ENCODE data around the gene SORT1.

GRCh38 chr1:109397581-109398342 is at the start of gene SORT1:
- TF ChIP-seq POLR2A (IDR thresholded peaks at IDR 0.05) (peak; percentile 69 to 89), CTCF (IDR thresholded peaks at IDR 0.05) (peak in 3 of 5 experiments; percentile 12 to 46 (median 43)), EP300 (IDR thresholded peaks at IDR 0.05) (peak; percentile 28 to 59)
